ENCODE measurements around the gene PDGFRB. TPM values are rescaled to one million over a fixed set of nuclear protein-coding genes. Genes with fewer than 3 reads are reported as not detected.

PDGFRB gene
- total RNA-seq, 1 experiment from 2014 or later: 0.34 TPM

DNA sequence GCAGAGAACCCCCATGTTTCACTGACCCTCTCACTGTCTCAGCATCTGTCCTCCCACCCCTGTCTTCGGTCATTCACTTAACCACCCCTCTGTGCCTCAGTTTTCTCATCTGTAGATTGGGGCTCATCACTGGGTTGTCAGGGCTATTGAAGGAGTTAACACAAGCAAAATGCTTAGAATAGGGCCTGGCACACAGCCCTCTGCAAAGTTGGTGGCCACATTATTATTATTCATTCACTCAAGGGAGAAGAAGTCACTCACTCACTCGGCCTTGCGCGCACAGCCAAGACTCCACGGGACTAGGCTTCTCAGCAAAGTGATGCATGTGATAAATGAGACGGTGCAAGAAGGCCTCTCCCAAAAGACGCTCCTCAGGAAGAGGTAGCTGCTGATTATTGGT lies 8.0 kb downstream of the PDGFRB start:
- intact Hi-C loops (cut with micrococcal nuclease): no loop called here
- ATAC-seq (no peak), DNase-seq (ENCODE audit: low read depth, low spot score) (no peak)
- no TSS peak for BruUV-seq (replicated peaks)
- Histone ChIP-seq H3K36me3 (ENCODE audit: control insufficient read depth in 1 of 2, insufficient read depth in 2 of 2, low read length in 2 of 2) (no peaks in the 10 kb centered on the region), H3K9me3 (ENCODE audit: control insufficient read depth in 1 of 2, insufficient read depth in 1 of 2, low read depth in 1 of 2, low read length in 2 of 2) (no peaks in the 10 kb centered on the region), H3K4me1 (ENCODE audit: control insufficient read depth in 1 of 2, insufficient read depth in 2 of 2, low read length in 2 of 2) (peaks cover 0 to 11% of the 10 kb centered on the region in 2 experiments; a peak in 2 of 4 replicates), H2AFZ (ENCODE audit: low read depth, low read length, poor library complexity, severe bottlenecking) (no peak overlapping the region), H3K4me3 (replicated peaks in 1 of 2; ENCODE audit: low read depth in 1 of 2, low read length in 2 of 2) (no peak overlapping the region), H3K9me2 (ENCODE audit: insufficient read depth) (no peaks in the 10 kb centered on the region), H3K79me2 (ENCODE audit: insufficient read depth, low read length) (no peaks in the 10 kb centered on the region), H4K20me1 (ENCODE audit: insufficient read depth) (no peaks in the 10 kb centered on the region), H3K4me2 (ENCODE audit: low read length) (no peak overlapping the region), H3K27ac (ENCODE audit: low read depth, low read length) (no peak overlapping the region), H3K9ac (ENCODE audit: low read length) (no peak overlapping the region), H3K27me3 (ENCODE audit: insufficient read depth, low read length) (no peaks in the 10 kb centered on the region)
- TF ChIP-seq POLR2AphosphoS5 (IDR thresholded peaks at IDR 0.05; ENCODE audit: low read depth, low read length): no peak
- TF ChIP-seq POLR2A (IDR thresholded peaks at IDR 0.05; ENCODE audit: borderline replicate concordance, extremely low read depth, insufficient read depth, insufficient read length): no peak
- TF ChIP-seq CEBPB (IDR thresholded peaks at IDR 0.05; ENCODE audit: low read depth): no peak
- no peak for TF ChIP-seq SRF (IDR thresholded peaks at IDR 0.05; ENCODE audit: low read depth)
- no peak for TF ChIP-seq ZNF274 (IDR thresholded peaks at IDR 0.05; ENCODE audit: low read depth, low read length)
- TF ChIP-seq, protein P1, sequence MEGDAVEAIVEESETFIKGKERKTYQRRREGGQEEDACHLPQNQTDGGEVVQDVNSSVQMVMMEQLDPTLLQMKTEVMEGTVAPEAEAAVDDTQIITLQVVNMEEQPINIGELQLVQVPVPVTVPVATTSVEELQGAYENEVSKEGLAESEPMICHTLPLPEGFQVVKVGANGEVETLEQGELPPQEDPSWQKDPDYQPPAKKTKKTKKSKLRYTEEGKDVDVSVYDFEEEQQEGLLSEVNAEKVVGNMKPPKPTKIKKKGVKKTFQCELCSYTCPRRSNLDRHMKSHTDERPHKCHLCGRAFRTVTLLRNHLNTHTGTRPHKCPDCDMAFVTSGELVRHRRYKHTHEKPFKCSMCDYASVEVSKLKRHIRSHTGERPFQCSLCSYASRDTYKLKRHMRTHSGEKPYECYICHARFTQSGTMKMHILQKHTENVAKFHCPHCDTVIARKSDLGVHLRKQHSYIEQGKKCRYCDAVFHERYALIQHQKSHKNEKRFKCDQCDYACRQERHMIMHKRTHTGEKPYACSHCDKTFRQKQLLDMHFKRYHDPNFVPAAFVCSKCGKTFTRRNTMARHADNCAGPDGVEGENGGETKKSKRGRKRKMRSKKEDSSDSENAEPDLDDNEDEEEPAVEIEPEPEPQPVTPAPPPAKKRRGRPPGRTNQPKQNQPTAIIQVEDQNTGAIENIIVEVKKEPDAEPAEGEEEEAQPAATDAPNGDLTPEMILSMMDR (IDR thresholded peaks at IDR 0.05 in 2 of 3, conservative IDR thresholded peaks at IDR 0.05 in 1 of 3; ENCODE audit: borderline replicate concordance in 1 of 3, insufficient read depth in 1 of 3, low read depth in 2 of 3, low read length in 2 of 3): no peak
- no peak for TF ChIP-seq EGR1 (IDR thresholded peaks at IDR 0.05; ENCODE audit: low read depth)
- TF ChIP-seq FOSL1 (IDR thresholded peaks at IDR 0.05; ENCODE audit: low read depth): no peak
- no peak for TF ChIP-seq EZH2 (IDR thresholded peaks at IDR 0.05)
- TF ChIP-seq, protein P2, sequence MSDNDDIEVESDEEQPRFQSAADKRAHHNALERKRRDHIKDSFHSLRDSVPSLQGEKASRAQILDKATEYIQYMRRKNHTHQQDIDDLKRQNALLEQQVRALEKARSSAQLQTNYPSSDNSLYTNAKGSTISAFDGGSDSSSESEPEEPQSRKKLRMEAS (IDR thresholded peaks at IDR 0.05): no peak
- TF ChIP-seq YY1 (IDR thresholded peaks at IDR 0.05; ENCODE audit: extremely low read depth, insufficient replicate concordance, low read depth, low read length): no peak
- TF ChIP-seq EZH2phosphoT487 (IDR thresholded peaks at IDR 0.05; ENCODE audit: borderline replicate concordance): no peak
- ChIA-PET RAD21 (ENCODE audit: low non-redundant PET in 1 of 2, low total read pairs in 2 of 2, uncharacterized antibody in 2 of 2, unreplicated experiment in 2 of 2) (no interaction called here), CTCF (no interaction called here), POLR2A (no interaction called here)

All from HCT116 (cell line).